ENCODE measurements around the gene YBX1.
A peak's percentile ranks its signal among the peaks of the same experiment; 100 is the strongest.

Gene YBX1

DNA sequence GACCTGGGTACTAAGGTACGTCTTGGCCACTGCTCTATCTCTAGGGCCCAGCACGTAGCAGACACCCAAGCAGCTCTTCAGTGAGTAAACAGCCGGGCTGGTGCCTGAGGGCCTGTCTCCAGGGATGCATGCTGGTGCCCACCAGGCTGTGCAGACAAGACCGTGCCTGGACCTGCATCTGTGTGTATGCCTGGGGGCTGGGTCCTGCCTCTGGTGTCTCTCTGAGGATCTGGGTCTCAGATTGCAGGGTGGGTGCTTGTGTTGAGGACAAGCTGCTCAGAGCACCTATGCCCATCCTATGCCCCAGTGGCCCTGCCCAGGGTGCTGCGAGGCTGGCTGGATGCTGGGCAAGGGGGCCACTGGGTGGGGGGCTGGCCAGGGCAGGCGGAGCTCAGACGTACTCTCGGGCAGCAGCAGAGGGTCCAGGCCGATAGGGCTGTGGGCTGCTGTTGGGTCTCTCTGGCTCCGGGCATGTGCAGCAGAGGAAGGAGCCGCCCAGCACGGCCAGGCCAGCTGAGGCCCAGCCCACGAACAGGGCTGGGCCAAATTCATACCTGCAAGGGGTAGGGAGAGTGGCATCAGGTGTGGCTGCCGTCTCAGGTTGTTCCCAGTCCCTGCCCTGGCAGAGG lies 53.4 kb downstream of the YBX1 start:
- DNase-seq = no peak

DNA sequence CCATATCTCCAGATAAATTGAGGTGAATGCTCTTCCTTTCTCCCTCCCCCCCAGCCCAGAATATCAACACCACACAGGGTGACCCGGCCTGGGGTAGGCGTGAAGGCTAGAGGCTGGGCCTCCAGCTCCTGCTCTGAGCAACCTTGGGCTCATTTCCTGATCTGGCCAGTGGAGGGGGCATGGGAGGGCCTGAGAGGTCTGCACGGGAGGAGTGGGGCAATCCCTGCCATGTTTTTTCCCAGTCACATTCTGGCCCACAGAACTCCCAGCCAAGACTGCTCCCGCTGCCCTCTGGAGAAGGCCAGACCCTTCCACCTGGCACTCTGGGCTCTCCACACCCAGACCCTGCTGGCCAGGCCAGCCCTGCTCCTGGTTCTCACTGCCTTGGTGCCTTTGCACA lies 53.9 kb downstream of the YBX1 start:
- peak; percentile 42 for DNase-seq

DNA sequence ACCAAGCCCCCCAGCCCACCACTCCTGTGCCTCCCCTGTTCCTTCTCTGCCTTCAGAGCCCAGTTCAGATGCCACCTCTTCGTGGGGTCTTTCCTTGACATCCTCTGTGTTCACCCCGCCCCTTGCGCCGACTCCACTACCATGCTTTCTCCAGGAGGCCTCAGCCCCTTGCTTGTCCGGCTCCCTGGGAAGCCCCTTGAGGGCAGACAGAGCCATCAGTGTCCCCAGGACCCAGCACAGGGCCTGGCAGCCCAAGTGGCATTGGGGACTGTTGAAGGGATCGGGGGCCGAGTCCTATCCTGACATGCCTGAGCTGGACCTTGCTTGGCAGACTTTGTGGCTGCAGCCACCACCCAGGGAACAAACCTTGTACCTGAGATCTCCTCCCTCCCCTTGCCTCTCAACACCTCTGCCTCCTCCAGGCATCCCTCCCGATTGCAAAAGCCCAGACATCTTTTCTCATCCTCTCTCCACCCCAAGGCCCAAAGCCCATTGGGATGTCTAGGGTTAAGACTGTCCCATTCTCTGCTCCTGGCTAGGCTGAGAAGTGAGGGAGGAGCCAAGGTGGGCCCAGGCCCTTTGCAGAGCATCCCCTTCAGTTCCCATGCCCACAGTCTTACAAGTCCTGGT lies 54.5 kb downstream of the YBX1 start:
- DNase-seq = no peak

DNA sequence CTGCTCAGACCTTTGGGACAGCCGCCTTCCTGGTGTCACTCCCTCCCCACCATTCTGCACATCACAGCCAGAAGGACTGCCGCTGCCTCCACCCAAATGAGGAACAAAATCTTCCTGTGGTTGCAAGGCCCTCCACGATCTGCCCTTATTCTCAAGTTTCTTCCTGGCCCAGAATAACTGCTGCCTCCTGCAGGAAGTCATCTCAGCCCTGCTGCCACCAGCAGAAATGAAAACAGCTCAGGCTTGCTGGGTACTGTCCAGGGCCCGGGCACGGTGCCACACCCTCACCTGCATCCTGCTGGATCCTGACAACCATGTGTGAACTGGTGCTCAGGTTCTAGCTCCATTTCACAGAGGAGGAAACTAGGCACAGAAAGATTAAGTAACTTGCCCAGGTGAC lies 55.0 kb downstream of the YBX1 start:
- peak; percentile 63 for DNase-seq

DNA sequence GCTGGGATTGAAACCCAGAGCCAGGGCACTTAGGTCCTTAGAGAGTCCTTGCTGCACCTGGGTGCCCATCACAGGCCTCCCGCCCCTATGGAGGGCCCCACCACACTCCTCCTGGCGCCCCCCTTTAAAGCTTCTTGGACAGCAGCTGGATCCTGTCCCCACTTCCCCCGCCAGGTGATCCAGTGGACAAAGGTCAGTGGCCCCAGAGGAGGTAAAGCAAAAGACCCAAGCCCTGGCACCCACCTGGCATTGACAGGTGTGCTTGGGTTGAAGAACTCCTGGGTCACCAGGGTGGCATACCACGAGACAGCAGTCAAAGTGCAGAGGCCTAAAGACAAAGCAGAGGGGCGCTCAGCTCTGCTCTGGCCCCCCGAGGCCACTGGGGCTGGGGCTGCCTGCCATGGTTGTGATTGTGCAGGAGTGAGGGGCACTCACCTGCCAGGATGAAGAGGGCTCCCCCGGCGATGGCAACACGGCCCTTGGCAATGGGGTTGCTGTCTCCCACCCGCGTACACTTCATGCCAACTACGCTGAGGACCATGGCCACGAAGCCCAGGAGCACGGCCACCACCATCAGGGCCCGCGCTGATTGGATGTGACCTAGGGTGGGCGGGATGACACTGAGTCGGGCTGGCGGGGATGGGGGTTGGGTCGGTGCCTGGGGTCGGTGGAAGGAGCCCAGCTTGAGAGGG lies 55.9 kb downstream of the YBX1 start:
- no peak for DNase-seq

DNA sequence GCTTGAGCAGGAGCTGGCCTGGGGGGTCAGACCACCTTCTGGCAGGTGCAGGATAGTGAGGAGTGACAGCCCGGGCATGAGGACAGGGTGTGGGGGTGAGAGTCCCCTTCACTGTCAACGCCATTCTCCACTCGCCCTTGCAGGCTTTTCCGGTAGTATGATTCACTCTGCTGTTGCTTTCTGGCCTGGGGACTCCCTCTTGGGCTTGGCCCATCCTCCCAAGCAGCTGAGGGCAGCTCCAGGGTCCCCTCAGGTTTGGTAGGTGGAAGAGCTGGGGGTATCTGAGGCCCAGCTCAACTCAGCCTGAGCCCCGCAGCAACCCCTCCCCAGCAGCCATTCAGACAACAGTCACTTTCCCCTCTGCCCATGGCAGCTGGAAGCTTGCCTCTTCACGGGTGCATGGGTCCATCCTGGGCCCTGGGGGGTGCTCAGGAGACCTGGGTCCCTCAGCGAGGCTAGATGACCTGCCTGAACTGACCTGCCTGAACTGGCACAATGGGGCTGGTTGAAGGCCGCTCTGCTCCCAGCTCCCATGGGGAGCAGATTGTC lies 56.5 kb downstream of the YBX1 start:
- no peak for DNase-seq

DNA sequence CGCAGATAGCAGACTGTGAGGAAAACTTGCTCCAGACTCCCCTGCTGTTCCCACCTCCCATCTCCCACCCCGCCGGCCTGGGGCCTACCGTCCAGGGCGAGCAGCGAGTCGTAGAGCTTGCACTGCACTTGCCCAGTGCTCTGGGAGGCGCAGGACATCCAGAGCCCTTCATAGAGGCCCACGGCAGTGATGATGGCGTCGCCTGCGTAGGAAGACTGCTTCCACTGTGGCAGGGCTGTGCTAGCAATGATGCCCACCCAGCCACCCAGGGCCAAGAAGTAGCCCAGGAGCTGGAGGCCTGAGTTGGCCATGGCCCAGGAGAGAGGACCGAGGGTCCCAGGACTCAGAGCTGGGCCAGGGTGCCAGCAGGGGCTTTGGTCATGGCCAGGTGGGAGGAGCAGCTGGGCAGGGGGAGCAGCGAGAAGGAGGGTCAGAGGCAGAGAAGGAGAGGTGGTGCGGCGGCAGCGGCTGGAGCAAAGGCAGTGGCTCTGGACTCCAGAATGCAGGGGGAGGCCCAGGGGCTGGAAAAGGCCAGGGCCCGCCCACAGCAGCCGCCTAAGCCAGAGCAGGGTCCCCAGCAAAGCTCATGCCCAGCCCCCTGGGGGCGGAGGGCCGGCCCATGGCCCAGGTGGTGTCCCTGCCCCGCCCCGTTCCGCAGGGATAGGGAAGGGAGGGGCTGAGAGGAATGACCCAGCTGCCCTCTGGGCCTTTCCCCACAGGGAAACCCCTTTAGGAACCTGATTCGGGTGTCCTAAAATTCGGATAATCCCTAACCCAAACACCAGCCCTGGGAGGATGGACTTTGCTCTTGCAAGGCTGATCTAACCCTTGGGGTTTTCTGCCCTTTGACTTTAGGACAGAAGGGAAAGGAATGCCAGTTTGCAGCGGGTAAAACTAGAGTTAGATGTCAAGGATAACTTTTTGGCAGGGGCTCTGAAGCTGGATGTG lies 57.8 kb downstream of the YBX1 start, which contains the start of gene CLDN19:
Gene CLDN19, minus strand, starts transcription at position 484 of the 948 bp plus-strand sequence. Its CDS starts 173 bp downstream, at position 311.
- no peak for DNase-seq

DNA sequence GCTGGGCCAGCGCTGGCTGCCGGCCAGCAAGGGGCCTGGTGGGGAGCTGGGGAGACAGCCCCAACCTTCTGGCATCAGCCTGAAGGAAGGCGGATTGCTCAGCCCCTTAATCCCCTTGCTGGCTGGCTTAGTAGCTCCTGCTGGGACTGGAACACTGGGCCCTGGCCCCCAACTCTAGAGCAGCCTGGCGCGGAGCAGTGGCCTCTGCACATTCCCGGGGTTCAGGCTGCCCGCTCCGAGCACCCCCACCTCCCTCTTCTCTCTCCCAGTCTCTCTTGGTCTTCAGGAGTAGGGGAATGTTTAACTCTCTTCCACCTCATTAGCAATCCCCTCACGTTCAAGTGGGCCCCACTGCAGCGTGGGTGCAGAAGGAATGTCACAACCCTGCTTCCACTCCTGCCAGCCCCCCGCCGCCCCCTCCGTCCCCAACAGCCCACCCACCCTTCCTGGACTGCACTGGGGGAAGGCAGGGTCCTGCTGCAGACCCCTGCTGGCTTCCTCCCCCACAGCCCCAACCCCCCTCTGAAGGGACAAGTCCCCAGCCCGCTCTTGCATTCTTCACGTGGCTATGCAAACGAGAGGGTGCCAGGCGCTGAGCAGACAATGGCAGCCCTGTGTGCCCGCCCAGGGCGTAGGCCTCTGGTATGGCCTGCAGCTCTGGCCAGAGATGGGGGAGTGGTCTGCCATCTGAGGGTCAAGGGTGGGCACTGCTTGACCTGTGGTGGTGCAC lies 58.8 kb downstream of the YBX1 start:
- no peak for DNase-seq

DNA sequence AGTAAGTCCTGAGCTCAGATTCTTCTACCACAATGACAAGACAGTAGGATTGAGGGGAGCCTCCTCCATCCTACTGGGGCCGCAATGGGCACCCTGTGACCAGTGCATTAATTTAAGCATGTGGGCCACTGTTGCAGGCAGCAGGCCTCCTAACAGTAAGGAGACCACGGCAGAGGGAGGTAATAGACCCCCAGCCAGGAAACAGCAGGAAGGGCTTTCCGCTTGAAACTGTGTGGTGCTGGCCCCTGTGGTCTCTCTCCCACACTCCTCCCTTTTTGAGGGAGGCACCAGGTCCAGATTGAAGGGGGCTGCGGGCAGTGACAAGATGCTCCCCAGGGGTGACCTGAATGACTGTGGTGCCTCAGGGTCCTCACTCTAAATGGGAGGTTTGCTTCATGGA lies 59.5 kb downstream of the YBX1 start:
- DNase-seq = no peak

DNA sequence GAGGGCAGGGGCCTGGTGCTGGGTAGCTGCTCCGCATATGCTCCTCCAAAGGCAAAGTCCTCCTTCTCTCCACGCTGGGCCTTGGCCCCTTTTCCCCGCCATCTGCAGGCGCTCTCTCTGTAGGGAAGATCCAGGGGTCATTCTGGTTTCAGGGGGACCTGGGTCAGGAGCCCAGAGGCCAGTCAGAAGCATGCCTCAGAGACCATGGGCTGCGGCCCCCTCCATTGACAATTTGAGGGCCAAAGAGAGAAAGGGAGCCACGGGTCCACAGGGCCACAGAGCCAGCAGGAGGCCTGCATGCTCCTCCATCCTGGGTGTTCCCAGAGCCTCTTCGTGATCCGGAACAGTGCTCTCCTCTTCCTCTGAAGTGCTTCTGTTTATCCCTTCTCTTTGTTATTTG lies 59.9 kb downstream of the YBX1 start:
- DNase-seq = no peak

DNA sequence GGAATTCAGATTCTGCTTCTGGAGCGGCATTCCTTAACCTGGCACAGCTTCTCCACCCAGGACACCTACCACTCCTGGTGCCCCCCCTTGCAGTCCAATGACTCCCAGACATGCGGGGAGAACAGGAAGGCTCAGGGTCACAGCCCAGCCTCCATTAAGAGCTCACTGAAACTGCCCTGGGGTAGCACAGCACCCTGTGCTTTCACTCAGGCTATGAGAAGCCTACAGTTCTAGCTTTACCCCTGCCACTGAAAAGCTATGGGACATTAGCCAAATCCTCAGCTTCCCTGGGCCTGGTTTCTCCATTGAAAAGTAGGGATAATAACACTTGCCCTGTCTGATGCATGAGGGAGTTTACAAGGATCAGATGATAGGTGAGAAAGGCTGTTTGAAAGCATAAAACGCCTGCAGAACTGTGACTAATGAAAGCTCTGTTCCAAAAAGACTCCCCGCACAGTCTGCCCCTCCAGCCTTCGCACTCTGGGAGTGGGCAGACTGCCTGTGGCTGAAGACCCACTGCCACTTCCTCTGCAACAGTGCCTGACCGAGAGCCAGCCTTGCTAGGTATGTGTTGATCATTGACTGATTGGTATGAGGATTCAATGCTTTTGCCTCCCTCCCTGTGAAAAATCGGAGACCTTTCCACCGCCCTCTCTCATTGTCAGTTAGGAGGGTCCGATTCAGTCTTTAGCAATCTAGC lies 60.5 kb downstream of the YBX1 start:
- no peak for DNase-seq

DNA sequence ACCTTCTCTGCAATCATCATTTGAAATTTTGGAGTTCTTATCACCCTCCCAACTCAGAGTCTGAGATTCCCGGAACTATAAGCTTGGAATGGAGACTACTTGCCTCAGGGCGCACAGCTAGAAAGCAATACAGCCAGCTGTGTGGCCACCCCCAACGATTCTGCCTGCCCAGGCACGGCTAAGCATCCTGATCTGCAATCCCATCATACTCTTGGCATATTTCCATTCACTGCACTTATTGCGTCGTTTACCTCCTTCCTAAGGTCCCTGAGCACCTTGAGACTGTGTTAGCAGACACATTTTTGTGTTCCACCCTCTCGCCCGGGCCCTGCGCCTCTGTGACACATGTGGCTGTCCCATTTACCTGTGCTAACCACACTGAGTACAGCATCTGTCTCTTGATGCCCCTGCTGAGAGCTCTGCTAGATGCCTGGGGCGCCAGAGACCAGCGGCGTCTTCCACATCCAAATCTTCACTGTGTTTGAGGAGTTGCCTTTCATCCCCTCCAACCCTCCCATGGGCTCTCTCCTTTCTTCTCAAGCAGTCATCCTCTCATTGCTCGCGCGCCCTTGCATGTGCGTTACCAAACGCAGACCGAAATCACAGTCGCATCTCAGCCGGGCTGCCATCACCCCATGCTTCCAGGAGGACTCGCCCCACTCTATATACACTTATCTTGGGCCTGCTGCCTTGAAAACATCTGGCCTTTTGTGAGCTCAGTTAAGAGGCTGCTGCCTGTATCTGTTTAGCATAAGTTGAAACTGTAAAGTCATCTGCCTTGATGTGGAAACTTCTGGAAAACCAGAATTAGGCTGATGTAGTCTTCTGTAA lies 61.3 kb downstream of the YBX1 start:
- DNase-seq = no peak

DNA sequence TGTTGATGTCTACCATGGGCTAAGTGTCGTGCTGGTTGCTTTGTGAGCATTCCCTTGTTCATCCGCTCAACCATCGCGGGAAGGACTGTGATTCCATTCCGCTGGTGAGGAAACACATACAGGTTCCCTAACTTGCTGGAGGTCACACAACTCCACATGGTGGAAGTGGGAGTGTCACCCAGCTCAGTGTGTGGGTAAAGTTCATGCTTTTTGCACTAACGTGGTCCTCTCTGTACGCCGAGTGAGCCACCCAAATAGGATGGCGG lies 61.9 kb downstream of the YBX1 start:
- DNase-seq = no peak

DNA sequence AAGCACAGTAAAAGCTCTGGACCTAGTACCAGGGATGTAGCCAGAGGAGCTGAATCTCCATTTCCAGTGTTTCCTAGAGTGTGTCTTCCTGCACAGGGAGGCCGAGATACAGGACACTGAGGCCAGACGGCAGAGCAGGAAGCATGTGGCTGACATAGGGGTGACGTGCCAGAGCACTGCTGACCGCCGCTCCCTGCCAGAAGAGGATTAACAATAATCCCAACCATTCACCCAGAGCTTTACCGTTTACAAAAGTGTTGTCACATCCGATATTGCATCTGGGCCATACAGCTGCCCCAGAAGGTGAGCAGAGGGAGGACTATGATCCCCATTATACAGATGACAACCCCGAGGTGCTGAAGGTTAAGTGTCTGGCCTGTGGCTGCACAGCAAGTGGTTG lies 63.6 kb downstream of the YBX1 start:
- DNase-seq = no peak

DNA sequence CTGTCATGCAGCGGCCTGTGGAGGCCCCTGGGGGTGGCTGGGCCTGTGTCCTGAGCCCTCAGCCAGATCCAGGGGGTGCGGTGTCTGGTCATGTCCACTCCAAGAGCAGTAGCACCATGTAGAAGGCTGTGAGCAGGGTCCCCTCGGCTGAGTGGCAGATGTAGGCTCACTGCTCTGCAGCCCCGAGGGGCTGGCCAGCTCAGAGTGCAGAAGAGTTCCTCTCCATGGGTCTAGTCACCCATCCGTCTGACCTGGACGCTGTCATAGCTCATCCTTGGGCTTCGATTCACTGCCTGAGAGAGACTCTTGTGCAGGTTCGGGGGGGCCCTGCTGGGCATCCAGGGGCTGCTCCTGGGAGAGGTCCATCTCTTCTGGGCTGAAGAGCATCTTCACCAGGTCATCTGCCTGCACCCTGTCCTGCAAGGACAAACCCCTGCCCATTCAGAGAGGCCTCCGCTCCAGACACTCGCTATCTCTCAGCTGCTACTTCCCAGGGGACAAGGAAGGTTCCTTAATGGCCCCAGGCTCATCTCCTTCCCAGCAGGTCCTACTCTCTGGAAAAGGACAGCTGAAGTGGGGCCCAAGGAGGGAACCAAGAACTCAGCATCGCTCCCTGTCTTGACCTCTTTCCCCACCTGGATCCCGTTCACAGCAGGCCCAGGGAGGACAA lies 64.4 kb downstream of the YBX1 start:
- DNase-seq = no peak

DNA sequence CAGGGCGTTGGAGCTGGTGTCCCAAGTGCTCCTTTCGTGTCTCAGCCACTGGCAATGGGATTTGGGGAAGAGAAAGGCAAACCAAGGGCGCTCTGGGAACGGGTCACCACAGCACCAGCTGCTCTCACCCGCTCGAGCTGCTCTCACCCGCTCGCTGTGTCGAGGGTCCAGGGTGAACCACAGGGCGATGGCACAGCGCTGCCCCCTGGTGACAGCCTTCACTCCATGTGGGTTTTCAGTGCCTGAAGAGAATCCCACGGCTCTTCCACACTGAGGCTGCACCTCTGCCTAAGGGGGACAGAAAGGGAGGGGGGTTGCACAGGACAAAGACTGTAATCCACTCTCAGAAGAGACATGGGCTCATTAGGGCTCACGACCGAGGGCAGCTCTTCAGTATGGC lies 64.9 kb downstream of the YBX1 start:
- peak; percentile 39 for DNase-seq

DNA sequence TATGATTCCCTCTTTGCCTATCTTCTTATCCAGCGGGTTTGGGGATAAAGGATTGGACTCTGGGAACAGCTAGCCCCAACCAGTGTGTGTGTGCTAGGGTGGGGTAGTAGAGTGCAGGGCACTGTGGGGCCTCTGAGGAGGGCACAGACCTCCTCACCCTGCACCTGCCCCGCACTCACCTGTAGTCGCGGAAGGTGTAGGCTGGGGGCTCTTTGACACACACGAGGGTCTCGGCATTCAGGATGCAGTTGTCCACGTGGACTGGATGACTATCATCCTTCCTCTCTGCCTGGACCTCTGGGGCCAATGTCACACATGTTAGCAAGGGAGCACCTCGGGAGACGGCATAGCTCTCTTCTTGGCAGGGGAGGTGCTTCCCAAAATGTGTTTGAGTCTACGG lies 65.8 kb downstream of the YBX1 start:
- no peak for DNase-seq

DNA sequence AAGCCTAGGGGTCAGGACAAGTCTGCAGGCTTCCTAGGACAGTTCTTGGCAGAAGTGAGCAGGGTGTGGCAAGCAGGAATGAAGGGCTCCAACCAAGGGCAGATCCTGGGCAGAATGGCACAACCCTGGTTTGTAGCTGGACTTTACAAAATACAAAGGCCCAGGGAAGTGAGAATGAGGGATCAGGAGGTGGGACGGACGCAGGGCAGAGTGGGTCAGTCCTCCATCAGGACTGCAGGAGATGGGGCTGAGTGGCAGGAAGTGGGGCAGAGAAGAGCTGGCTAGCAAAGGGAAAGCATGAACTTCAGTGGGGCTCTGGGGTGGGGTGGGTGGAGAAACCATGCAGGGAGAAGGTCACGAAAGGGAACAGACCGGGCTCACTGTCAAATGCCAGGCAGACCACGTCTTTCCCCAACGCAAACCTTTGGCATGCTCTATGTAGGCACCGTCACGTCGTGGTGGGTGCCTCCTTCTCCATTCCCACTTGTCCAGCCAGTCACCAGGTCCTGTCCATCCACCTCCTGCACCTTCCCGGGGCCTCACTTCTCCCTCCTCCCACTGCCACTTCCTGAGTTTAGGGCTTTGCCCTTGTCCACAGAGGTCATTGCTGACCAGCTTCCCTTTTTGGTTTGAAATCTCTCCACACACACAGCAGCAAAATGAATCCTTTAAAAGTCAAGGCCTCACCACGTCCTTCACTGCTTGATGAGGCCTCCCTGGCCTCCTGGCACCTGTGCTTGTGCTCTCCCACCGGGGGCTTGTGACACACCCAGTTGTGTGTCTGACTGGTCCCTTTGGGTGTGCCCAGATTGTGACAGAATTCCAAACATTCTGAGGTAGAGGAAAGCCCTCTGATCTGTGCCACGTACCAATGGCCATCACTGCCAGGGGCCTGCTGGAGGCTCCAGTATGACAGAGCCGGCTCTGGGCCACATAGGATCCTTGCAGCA lies 66.5 kb downstream of the YBX1 start:
- no peak for DNase-seq

DNA sequence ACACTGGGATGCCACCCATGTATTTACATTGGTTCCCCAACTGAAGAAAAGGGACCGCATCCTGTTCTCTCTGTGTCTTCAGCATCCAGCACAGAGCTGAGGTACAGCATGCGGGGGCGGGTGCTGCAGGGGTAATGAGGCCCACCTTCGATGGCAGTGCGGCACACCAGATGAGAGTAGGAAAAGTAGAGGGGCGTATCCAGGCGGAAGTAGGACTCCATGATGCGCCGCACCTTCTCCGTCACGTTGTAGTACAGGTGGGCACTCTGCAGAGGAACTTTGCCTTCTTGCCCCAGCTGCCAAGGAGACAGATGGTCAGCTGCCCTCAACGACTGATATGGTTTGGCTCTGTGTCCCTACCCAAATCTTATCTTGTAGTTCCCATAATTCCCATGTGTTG lies 67.8 kb downstream of the YBX1 start:
- DNase-seq = no peak
